Esophagus muscularis mucosa (tissue), 4 donors: ENCODE results near the gene PLCD1. TPM values are rescaled to one million over a fixed set of nuclear protein-coding genes. Genes with fewer than 3 reads are reported as not detected.

Experiments used
- DNase-seq: peaks from one replicate; pipeline ENCODE4 v3.0.0-alpha.2; 2017; ENCODE audit errors: extremely low spot score
- H3K27ac ChIP-seq, 4 donors: fragments of 200-600 bp; sonication (generic); replicated peaks in 1 of 4; 1 replicate in 3 of 4; 2 replicates in 1 of 4; pipeline ENCODE4 v1.5.1; 2016 to 2019; ENCODE audit warnings: mild to moderate bottlenecking in 1 of 4
- H3K27me3 ChIP-seq, 4 donors: fragments of 200-600 bp; sonication (generic); one replicate each; pipeline versions ENCODE4 v1.5.1 to v1.6.0; 2016 to 2019
- H3K36me3 ChIP-seq, 4 donors: fragments of 200-600 bp; sonication (generic); one replicate each; pipeline ENCODE4 v1.5.1; 2016 to 2019
- H3K4me1 ChIP-seq, 4 donors: fragments of 200-600 bp; sonication (generic); one replicate each; pipeline ENCODE4 v1.5.1; 2016 to 2019
- H3K4me3 ChIP-seq, 4 donors: fragments of 200-600 bp; sonication (generic); 1 replicate in 2 of 4; 2 replicates in 2 of 4; pipeline ENCODE4 v1.5.1; 2016 to 2019; ENCODE audit warnings: mild to moderate bottlenecking in 4 of 4, moderate library complexity in 1 of 4
- H3K9me3 ChIP-seq, 4 donors: fragments of 200-600 bp; sonication (generic); 1 replicate in 3 of 4; 2 replicates in 1 of 4; pipeline ENCODE4 v1.5.1; 2016 to 2019
- EP300 ChIP-seq: sonication (generic); formaldehyde crosslinking; IDR thresholded peaks from one replicate; pipeline ENCODE4 v1.6.1; 2017; ENCODE audit warnings: antibody characterized with exemption
- POLR2A ChIP-seq: fragments of 450-650 bp; IDR thresholded peaks from one replicate; pipeline ENCODE4 v1.6.1; 2017; ENCODE audit warnings: antibody characterized with exemption, moderate library complexity, mild to moderate bottlenecking, low read depth
- POLR2AphosphoS5 ChIP-seq, 2 donors: sonication (generic); formaldehyde crosslinking; IDR thresholded peaks; one replicate each; pipeline ENCODE4 v1.6.1; 2017; ENCODE audit warnings: antibody characterized with exemption in 2 of 2
- WGBS: methylation state at CpG from one replicate; pipeline ENCODE4 v1.1.5; 2018; 5-methylcytosine and 5-hydroxymethylcytosine counted together
- intact Hi-C: fragments of 100-400 bp; cut with DNase I; formaldehyde crosslinking; loops from one replicate; pipeline ENCODE4 v1.15.1; 2023
- total RNA-seq, 4 donors: library from RNA; depleted of rRNA; stranded (reverse); fragments of >200 nt; gene quantifications; one replicate each; pipeline versions ENCODE4 v1.1.0 to v1.2.1, GENCODE V29; 2016
- TF ChIP-seq, protein P1 (sequence below), 3 experiments: fragments of 200-600 bp in 2 of 3; fragments of 450-650 bp in 1 of 3; sonication (generic) in 2 of 3; IDR thresholded peaks; one replicate each; pipeline ENCODE4 v1.5.1; 2017 to 2019; ENCODE audit warnings: antibody characterized with exemption in 3 of 3, mild to moderate bottlenecking in 2 of 3, moderate library complexity in 1 of 3

The PLCD1 gene
- total RNA-seq, 4 donors from 2014 or later: 21.0 to 35.3 (median 28.5) TPM

GRCh38 chr3:37964716-37965115, 64.7 kb downstream of the PLCD1 start:
- H3K36me3 ChIP-seq: peaks cover 0 to 21% (median 7%) of the 10 kb centered on the region in 4 donors

GRCh38 chr3:37964146-37964545, 65.3 kb downstream of the PLCD1 start:
- WGBS: 100% methylated on average over 3 of the region's 3 CpGs
- Histone ChIP-seq H3K4me3 (no peak overlapping the region), H3K36me3 (peaks cover 0 to 15% (median 4%) of the 10 kb centered on the region in 4 donors), H3K27ac (no peak overlapping the region), H3K4me1 (peaks cover 29 to 42% (median 36%) of the 10 kb centered on the region in 4 donors), H3K27me3 (no peaks in the 10 kb centered on the region), H3K9me3 (no peaks in the 10 kb centered on the region)
- TF ChIP-seq EP300 (no peak), POLR2AphosphoS5 (IDR thresholded peaks at IDR 0.05) (no peak), POLR2A (no peak)
- TF ChIP-seq, protein P1, sequence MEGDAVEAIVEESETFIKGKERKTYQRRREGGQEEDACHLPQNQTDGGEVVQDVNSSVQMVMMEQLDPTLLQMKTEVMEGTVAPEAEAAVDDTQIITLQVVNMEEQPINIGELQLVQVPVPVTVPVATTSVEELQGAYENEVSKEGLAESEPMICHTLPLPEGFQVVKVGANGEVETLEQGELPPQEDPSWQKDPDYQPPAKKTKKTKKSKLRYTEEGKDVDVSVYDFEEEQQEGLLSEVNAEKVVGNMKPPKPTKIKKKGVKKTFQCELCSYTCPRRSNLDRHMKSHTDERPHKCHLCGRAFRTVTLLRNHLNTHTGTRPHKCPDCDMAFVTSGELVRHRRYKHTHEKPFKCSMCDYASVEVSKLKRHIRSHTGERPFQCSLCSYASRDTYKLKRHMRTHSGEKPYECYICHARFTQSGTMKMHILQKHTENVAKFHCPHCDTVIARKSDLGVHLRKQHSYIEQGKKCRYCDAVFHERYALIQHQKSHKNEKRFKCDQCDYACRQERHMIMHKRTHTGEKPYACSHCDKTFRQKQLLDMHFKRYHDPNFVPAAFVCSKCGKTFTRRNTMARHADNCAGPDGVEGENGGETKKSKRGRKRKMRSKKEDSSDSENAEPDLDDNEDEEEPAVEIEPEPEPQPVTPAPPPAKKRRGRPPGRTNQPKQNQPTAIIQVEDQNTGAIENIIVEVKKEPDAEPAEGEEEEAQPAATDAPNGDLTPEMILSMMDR (IDR thresholded peaks at IDR 0.05): no peak
- no peak for DNase-seq
- intact Hi-C loops: no loop called here

More at GRCh38 chr3:37964716-37965115, 64.7 kb downstream of the PLCD1 start:
- Histone ChIP-seq H3K27me3 (no peaks in the 10 kb centered on the region), H3K4me1 (peaks cover 35 to 48% (median 41%) of the 10 kb centered on the region in 4 donors), H3K4me3 (no peak overlapping the region), H3K9me3 (no peaks in the 10 kb centered on the region), H3K27ac (no peak overlapping the region)
- intact Hi-C loops: no loop called here
- 91% methylated on average over 1 of the region's 1 CpG for WGBS
- DNase-seq: no peak
- TF ChIP-seq POLR2A (no peak), EP300 (no peak), POLR2AphosphoS5 (IDR thresholded peaks at IDR 0.05) (no peak)
- TF ChIP-seq, protein P1 (IDR thresholded peaks at IDR 0.05): no peak

DNA sequence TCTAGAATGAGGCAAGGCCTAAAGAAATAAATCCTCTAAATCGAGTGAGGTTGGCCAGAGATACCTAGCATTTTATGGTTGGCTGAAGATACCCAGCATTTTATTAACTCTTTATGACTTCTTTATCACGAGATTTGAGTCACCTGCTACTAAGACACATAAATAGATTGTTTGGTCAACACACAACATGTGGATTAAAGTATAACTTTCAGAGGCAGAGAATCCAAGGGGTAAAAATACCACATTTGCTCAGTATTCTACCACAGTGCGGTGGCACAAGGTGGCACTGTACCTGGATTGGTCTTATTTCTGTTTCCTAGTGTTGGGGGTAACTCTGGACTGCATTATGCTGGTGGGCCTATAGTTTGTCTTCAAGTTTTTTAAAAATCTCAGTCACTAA, 65.8 kb downstream of the PLCD1 start:
- Histone ChIP-seq H3K27me3 (no peaks in the 10 kb centered on the region), H3K9me3 (no peaks in the 10 kb centered on the region), H3K36me3 (peaks cover 0 to 10% (median 2%) of the 10 kb centered on the region in 4 donors), H3K27ac (no peak overlapping the region), H3K4me3 (no peak overlapping the region), H3K4me1 (peaks cover 24 to 37% (median 31%) of the 10 kb centered on the region in 4 donors)
- TF ChIP-seq POLR2AphosphoS5 (IDR thresholded peaks at IDR 0.05) (no peak), EP300 (no peak), POLR2A (no peak)
- TF ChIP-seq, protein P1 (IDR thresholded peaks at IDR 0.05): no peak
- no peak for DNase-seq
- intact Hi-C loops: no loop called here
- 87% methylated on average over 3 of the region's 3 CpGs for WGBS

DNA sequence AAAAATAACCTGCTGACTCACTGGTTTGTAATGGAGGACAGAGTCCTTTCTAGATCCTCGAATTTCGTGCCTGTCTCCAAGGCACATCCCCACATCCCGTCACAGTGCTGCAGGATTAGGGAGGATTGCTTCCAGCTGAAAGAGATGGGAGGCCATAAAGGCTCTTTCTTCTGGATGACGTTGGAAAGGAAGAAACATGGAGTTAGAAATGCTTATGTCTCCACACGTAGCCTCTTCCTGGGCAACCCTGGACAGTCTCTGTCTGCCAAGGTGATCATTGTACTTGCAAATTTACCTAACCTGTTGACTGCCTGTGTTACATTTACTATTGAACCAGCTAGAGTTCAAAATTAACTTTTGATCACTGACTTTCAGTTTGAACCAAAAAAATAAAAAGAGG, 66.4 kb downstream of the PLCD1 start:
- no peak for DNase-seq
- no peak overlapping the region for H3K4me3 ChIP-seq
- H3K27ac ChIP-seq: peak overlapping the region in 1 of 4 donors; percentile 20
- TF ChIP-seq EP300: no peak
- no peak for TF ChIP-seq POLR2A
- H3K9me3 ChIP-seq: no peaks in the 10 kb centered on the region
- peaks cover 0 to 8% (median 4%) of the 10 kb centered on the region in 4 donors for H3K36me3 ChIP-seq
- H3K27me3 ChIP-seq: no peaks in the 10 kb centered on the region
- peaks cover 18 to 32% (median 29%) of the 10 kb centered on the region in 4 donors for H3K4me1 ChIP-seq
- intact Hi-C loops: no loop called here
- 42% methylated on average over 5 of the region's 5 CpGs for WGBS

DNA sequence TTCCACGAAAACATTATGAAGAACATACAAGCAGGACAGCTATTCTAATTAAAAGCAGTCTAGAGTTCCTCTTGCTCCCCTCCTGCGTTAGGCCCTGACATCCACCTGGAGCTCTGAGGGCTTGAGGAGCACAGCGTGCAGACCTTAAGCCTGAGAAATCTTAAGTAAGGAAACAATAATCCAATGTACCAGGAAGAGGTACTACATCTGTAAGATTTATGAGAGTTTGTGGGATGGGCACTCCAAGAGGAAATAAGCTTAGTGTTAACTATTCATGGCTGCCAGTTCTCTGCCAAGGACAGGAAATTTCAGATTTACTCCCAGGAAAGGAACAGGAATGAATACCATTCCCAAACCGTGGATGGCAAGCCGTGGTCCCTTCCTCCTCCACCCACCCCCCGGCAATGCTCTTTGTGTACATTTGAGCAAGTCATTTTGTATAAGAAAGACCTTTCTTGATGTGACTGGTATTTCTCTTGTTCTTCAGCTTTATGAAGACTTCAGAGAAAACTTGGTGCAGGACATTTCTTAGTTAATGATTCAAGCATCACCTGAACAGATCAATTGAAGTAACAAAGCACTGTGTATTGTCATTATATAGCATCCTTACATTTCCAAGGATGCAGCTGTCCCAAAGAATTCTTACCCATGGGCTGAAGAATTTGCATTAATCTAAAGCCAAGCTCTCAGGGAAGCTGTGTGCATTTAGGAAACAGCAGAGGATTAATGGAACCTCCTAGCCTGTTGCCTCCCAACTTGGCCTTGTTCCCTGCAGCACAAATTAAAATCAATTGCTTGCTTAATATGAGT, 67.6 kb downstream of the PLCD1 start:
- no peak for DNase-seq
- peaks cover 0 to 8% (median 4%) of the 10 kb centered on the region in 4 donors for H3K36me3 ChIP-seq
- peaks cover 19 to 36% (median 34%) of the 10 kb centered on the region in 4 donors for H3K4me1 ChIP-seq
- 73% methylated on average over 6 of the region's 6 CpGs for WGBS
- TF ChIP-seq POLR2A (no peak), EP300 (no peak), POLR2AphosphoS5 (IDR thresholded peaks at IDR 0.05) (no peak)
- TF ChIP-seq, protein P1 (IDR thresholded peaks at IDR 0.05): no peak
- no peaks in the 10 kb centered on the region for H3K27me3 ChIP-seq
- peak overlapping the region in 1 of 4 donors; percentile 8 for H3K27ac ChIP-seq
- intact Hi-C loops: no loop called here
- H3K4me3 ChIP-seq: no peak overlapping the region
- H3K9me3 ChIP-seq: no peaks in the 10 kb centered on the region
